ENCODE results near the gene KDR. TPM values are rescaled to one million over a fixed set of nuclear protein-coding genes. Genes with fewer than 3 reads are reported as not detected.

The KDR gene
- total RNA-seq, 4 donors from 2014 or later = 4.3 to 13.9 (median 8.7) TPM

- H3K4me3 ChIP-seq (ENCODE audit: low read depth, poor library complexity, severe bottlenecking) = no peak overlapping the region
- intact Hi-C loops (cut with DNase I; ENCODE audit: low total_unique reads) = no loop called here
- DNase-seq (ENCODE audit: low spot score in 2 of 2) = no peak
- 50 to 66% methylated on average over 1 of the region's 1 CpG for WGBS, 2 donors
- TF ChIP-seq CTCF (IDR thresholded peaks at IDR 0.05) = no peak
- no peak for TF ChIP-seq POLR2A (IDR thresholded peaks at IDR 0.05)
These were observed 37.0 kb upstream of the KDR start for GRCh38 chr4:55162396-55162795.

- DNase-seq (ENCODE audit: low spot score in 2 of 2) = no peak
- intact Hi-C loops (cut with DNase I; ENCODE audit: low total_unique reads) = no loop called here
- no peak for TF ChIP-seq POLR2A (IDR thresholded peaks at IDR 0.05)
- H3K4me3 ChIP-seq (ENCODE audit: low read depth, poor library complexity, severe bottlenecking) = no peak overlapping the region
- 49 to 55% methylated on average over 6 of the region's 6 CpGs for WGBS, 2 donors
These were observed 36.3 kb upstream of the KDR start for GRCh38 chr4:55161739-55162138.

- H3K4me3 ChIP-seq (ENCODE audit: low read depth, poor library complexity, severe bottlenecking) = no peak overlapping the region
- no peak for DNase-seq (ENCODE audit: low spot score in 2 of 2)
- WGBS, 2 donors = 48 to 49% methylated on average over 2 of the region's 2 CpGs
- TF ChIP-seq CTCF (IDR thresholded peaks at IDR 0.05) (no peak), POLR2A (IDR thresholded peaks at IDR 0.05) (no peak)
- intact Hi-C loops (cut with DNase I; ENCODE audit: low total_unique reads) = no loop called here
These were observed 34.5 kb upstream of the KDR start for GRCh38 chr4:55159851-55160250.

- TF ChIP-seq CTCF (IDR thresholded peaks at IDR 0.05) (no peak), POLR2A (IDR thresholded peaks at IDR 0.05) (no peak)
- intact Hi-C loops (cut with DNase I; ENCODE audit: low total_unique reads) = no loop called here
- 74 to 75% methylated on average over 3 of the region's 3 CpGs for WGBS, 2 donors
- no peak overlapping the region for H3K4me3 ChIP-seq (ENCODE audit: low read depth, poor library complexity, severe bottlenecking)
- DNase-seq (ENCODE audit: low spot score in 2 of 2) = no peak
These were observed 33.6 kb upstream of the KDR start for GRCh38 chr4:55158957-55159356.

GRCh38 chr4:55157559-55158277 lies 32.3 kb upstream of the KDR start:
- WGBS, 2 donors = 32 to 53% methylated on average over 31 to 38 of the region's 45 CpGs
- TF ChIP-seq CTCF (IDR thresholded peaks at IDR 0.05) (no peak), POLR2A (IDR thresholded peaks at IDR 0.05) (no peak)
- DNase-seq (ENCODE audit: low spot score in 2 of 2) = no peak
- H3K4me3 ChIP-seq (ENCODE audit: low read depth, poor library complexity, severe bottlenecking) = no peak overlapping the region
- intact Hi-C loops (cut with DNase I; ENCODE audit: low total_unique reads) = no loop called here

GRCh38 chr4:55154933-55155332 lies 29.5 kb upstream of the KDR start:
- TF ChIP-seq CTCF (IDR thresholded peaks at IDR 0.05) = no peak
- no peak for TF ChIP-seq POLR2A (IDR thresholded peaks at IDR 0.05)
- WGBS, 2 donors = 91 to 100% methylated on average over 1 of the region's 1 CpG
- intact Hi-C loops (cut with DNase I; ENCODE audit: low total_unique reads) = no loop called here
- no peak overlapping the region for H3K4me3 ChIP-seq (ENCODE audit: low read depth, poor library complexity, severe bottlenecking)
- DNase-seq (ENCODE audit: low spot score in 2 of 2) = no peak
